Measurements from ENCODE around the gene MND1.

GRCh38 chr4:153447175-153447905, 102.9 kb downstream of the MND1 start:
- TF ChIP-seq EZH2 (IDR thresholded peaks at IDR 0.05; ENCODE audit: low read depth, low read length, severe bottlenecking) (no peak), YY1 (IDR thresholded peaks at IDR 0.05; ENCODE audit: low read depth, low read length) (no peak), RAD21 (IDR thresholded peaks at IDR 0.05 in 1 of 2, conservative IDR thresholded peaks at IDR 0.05 in 1 of 2; ENCODE audit: low read depth in 2 of 2, low read length in 2 of 2) (no peak), POLR2A (IDR thresholded peaks at IDR 0.05; ENCODE audit: control extremely low read depth in 1 of 2, low read depth in 2 of 2, low read length in 2 of 2) (no peak), TAF1 (IDR thresholded peaks at IDR 0.05; ENCODE audit: low read depth, low read length) (no peak), CTCF (IDR thresholded peaks at IDR 0.05; ENCODE audit: control extremely low read depth in 1 of 3, insufficient read depth in 1 of 3, low read depth in 1 of 3, low read length in 3 of 3) (no peak), USF2 (IDR thresholded peaks at IDR 0.05; ENCODE audit: low read length) (no peak)

Measured in H1 (cell line).